ENCODE data around the gene HOXB6. TPM values are rescaled to one million over a fixed set of nuclear protein-coding genes. Genes with fewer than 3 reads are reported as not detected.
A peak's percentile ranks its signal among the peaks of the same experiment; 100 is the strongest.

The HOXB6 gene
- total RNA-seq, result 0.28 TPM

- no peak for ATAC-seq
Measured at GRCh38 chr17:48604770-48605329, at the start of gene HOXB6. HOXB6 (minus strand) TSS chr17:48604986; CDS start chr17:48598150, 6,836 bp downstream.

GRCh38 chr17:48649741-48650140 is 45.0 kb upstream of the HOXB6 start:
- no peak for ATAC-seq

GRCh38 chr17:48647963-48648245 is 43.1 kb upstream of the HOXB6 start:
- ATAC-seq, result no peak

- no peak for ATAC-seq
Measured at GRCh38 chr17:48647103-48647962, 42.5 kb upstream of the HOXB6 start.

DNA sequence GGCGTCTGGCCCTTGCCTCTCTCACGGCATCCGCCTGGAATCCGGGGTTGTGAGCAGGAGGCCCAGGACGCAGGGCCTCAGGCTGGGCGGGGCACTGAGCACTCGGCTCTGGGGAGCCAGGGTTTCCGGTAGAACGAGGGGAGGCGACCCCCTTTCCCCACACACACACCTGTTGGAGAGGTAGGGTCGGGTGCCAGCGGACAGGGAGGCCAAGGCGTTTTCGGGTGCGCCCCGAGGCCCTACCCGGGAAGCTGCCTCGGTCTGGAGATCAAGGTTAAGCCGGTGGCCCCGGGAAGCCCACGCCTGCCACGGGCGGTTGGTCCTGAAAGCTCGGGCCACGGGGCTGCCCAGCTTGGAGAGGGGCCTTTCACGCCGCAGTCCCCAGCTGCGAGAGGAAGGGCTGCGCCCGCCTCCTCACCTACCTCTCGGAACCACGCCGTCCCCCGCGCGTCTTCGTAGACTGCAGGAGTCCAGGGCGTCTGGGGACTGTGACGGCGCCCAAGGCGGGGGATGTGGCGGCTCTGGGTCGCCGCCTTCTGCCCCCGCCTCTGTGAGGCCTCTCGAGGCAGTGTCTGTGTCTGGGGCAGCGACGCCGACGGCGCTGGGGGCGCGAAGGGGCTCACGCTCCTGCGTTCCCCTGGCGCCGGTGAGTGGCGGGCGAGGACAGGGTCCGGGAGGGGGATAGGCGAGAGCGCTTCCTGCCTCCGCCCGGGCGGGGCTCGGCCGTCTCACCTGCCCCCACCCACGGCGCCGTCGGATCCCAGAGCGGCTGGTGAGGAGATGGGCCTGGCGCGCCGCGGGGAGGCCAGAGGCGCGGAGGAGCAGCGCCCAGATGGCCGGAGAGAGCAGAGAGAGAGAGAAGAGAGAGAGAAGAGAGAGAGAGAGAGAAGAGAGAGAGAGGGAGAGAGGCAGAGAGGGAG is 41.7 kb upstream of the HOXB6 start:
- peak; percentile 8 for ATAC-seq

DNA sequence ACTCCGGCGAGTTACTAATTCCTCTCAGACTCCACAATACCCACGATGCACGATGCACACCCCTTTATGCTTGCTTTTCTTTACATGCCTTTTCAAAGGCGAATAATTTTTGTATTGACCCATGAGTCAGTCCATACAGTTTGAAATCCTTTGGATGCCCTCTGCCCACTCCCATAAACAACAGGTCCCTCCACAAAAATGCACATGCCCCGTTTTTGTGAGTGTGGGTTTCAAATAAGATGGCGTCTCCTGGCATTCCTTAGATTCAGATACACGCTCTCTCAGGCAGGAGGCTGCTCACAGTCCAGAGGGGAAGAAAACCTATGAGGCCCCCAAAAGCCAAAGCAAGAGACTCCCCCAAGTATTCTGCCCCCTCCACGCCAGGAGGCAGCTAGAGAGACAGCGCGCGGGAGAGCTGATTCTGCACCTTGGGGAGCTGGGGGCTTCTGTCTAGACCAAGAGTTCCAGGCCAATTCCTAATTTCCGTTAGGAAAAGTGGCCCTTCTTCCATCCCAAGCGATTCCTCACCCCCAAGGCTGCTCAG is 40.9 kb upstream of the HOXB6 start:
- no peak for ATAC-seq

- no peak for ATAC-seq
Measured at GRCh38 chr17:48644910-48645557, 40.2 kb upstream of the HOXB6 start.

GRCh38 chr17:48644159-48644558 is 39.4 kb upstream of the HOXB6 start:
- no peak for ATAC-seq

GRCh38 chr17:48643697-48644012 is 38.9 kb upstream of the HOXB6 start:
- ATAC-seq, result no peak

GRCh38 chr17:48642843-48643696 is 38.3 kb upstream of the HOXB6 start:
- ATAC-seq, result no peak

DNA sequence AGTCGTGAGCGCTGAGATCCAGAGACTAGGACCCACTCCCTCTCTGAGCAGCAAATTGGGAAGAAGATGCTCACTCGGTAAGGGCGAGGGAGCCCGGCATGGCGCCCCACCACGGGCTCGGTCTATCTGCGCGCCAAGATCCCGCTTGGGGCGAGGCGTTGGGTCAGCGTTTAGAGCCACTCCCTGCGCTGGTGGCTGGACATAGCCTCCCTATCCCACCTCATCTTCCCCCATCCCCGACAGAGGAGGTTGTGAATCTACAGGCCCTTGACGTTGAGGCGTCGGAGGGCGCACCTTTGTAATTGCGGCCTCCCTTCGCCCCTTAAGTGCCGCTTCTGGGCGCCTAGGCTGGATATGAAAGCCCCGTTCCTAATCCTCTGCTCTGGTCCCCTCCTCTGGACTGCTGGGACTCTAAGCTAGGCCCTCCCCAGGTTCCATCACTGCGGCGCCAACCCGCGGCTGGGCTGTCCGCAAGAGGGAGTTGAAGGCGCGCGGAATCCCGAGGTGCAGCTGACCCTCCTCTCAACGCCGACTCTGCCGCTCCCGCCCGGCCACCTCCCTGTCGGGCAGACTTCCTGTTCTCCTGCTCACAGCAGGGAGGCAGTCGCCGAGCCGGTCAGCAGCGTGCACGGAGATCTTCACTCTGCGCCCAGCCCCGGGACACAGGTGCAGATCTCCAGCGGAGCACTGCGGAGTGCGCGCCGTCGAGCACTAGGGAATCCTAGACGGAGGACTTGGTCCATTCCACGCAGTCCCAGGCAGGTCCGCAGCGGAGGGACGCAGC is 37.5 kb upstream of the HOXB6 start:
- ATAC-seq, result no peak

- ATAC-seq, result no peak
Measured at GRCh38 chr17:48641541-48642058, 36.8 kb upstream of the HOXB6 start.

DNA sequence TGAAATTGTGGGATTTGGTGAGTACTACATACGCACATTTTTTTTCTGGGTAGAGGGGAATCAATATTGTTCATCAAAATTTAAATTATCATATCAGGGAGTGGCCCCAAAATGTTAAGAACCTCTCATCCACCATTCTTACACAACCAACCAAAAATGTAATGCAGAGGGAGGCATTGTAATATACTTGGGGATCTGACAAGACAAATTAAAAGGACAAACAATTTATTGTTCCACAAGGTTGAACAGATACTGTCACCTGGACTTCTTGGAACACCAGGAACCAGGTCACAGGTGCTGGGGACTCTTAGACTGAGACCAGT is 36.0 kb upstream of the HOXB6 start:
- ATAC-seq, result no peak

GRCh38 chr17:48639982-48640857 is 35.4 kb upstream of the HOXB6 start:
- no peak for ATAC-seq

DNA sequence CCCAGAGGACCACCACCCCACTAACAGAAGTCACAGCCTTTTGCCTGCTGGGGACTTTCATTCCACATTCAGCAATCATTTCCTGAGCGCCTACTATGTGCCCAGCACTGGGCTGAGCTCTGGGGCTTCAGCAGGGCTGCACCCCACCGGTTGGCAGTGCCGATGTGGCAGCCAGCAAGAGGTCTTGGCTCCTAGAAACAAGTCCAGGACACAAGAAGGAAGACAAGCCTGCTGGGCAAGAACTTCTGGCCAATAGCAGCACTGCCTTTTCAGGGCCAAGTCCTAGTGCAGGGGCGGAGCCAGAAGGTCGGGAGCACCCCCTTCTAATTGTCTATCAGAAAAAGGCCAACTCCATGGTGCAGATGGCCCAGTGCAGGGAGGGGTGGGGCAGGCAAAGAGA is 34.4 kb upstream of the HOXB6 start:
- no peak for ATAC-seq

- ATAC-seq, result peak; percentile 48
Measured at GRCh38 chr17:48637323-48638260, 32.8 kb upstream of the HOXB6 start.

DNA sequence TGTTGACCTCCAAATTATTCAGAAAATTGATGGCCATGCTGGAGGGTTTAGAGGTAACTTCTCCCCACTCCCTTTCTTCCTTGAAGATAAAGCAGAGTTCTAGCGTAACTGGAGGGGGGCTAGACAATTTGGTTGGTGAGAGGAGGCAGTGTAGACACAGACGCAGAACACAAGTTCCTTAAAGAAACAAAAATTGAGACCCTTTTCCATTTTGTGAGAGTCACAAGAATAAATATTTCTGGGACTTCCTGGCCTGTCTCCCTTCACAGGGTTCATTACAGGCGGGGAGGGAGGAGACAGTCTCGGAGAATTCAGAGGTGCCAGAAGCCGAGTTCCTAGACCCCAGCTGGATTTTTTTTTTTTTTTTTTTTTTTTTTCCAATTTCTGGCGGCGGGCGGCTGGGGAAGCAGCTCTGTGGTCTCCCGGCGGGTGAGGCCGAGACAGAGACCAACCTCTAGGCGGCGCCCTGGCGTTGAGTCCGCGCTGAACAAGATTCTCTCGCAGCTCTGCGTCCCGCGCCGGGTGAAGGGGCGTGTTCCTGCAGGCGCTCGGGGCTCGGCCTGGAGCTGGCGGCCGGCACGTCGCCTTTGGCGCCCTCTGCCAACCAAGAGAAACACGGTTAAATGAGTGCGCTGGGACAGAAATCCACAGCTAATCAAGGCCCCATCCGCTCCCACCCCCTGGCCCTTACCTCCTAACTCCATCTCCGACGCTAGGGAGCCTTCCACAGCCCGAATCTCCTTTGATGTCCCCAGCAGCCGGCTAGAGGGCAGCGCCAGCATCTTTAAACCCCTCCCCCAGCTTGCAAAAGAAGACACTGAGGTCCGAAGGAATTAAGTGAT is 31.6 kb upstream of the HOXB6 start:
- peak; percentile 61 for ATAC-seq
